ENCODE results near the gene INO80B.

INO80B gene

GRCh38 chr2:74454654-74455511 is at the start of gene INO80B:
INO80B (plus strand) TSS chr2:74455087; CDS start chr2:74455117, 30 bp downstream.
- Mint-ChIP-seq H3K4me1 (ENCODE audit: low read depth) (peaks cover 52% of the 10 kb centered on the region), H3K27ac (peak within 1 kb of the TSS; percentile 92), H3K4me3 (peak within 1 kb of the TSS; percentile 93), H3K36me3 (ENCODE audit: low read depth) (peaks cover 14% of the 10 kb centered on the region), H3K27me3 (ENCODE audit: low read depth) (no peaks in the 10 kb centered on the region), H3K9me3 (no peaks in the 10 kb centered on the region)
- peak; percentile 98 for DNase-seq (ENCODE audit: low spot score)

- Mint-ChIP-seq H3K36me3 (ENCODE audit: low read depth) (no peaks in the 10 kb centered on the region), H3K9me3 (no peaks in the 10 kb centered on the region), H3K27ac (no peak overlapping the region), H3K4me1 (ENCODE audit: low read depth) (no peaks in the 10 kb centered on the region), H3K27me3 (ENCODE audit: low read depth) (peaks cover 17% of the 10 kb centered on the region), H3K4me3 (no peak overlapping the region)
- no peak for DNase-seq (ENCODE audit: low spot score)
These were observed 48.9 kb upstream of the INO80B start for GRCh38 chr2:74406035-74406434.

DNA sequence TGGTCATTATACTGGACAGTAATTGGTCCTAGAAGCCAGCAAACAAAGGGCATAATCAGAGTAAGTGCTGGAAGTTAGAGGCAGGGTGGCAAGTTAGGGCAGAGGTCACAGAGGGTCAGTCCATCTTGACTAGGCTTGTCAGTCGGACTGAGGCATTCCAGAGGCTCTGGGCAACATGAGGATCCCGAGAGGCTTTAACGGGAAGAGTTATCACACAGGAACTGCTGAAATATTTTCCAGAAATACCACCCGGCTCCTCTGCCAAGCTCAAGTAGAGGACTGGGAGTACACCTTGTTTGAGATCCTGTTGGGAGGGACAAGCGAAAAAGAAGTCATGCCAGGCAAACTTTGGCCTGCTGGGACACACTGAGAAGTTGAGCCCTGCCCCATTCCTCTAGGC is 47.2 kb upstream of the INO80B start:
- H3K4me1 Mint-ChIP-seq (ENCODE audit: low read depth): no peaks in the 10 kb centered on the region
- H3K27ac Mint-ChIP-seq: no peak overlapping the region
- peaks cover 13% of the 10 kb centered on the region for H3K27me3 Mint-ChIP-seq (ENCODE audit: low read depth)
- no peak overlapping the region for H3K4me3 Mint-ChIP-seq
- no peaks in the 10 kb centered on the region for H3K9me3 Mint-ChIP-seq
- DNase-seq (ENCODE audit: low spot score): no peak
- no peaks in the 10 kb centered on the region for H3K36me3 Mint-ChIP-seq (ENCODE audit: low read depth)

GRCh38 chr2:74413001-74413698 is 41.7 kb upstream of the INO80B start:
- Mint-ChIP-seq H3K27me3 (ENCODE audit: low read depth) (peaks cover 12% of the 10 kb centered on the region), H3K4me3 (no peak overlapping the region), H3K27ac (no peak overlapping the region), H3K4me1 (ENCODE audit: low read depth) (peaks cover 4% of the 10 kb centered on the region), H3K9me3 (no peaks in the 10 kb centered on the region), H3K36me3 (ENCODE audit: low read depth) (no peaks in the 10 kb centered on the region)
- DNase-seq (ENCODE audit: low spot score): no peak

- peak overlapping the region; percentile 32 for H3K4me3 Mint-ChIP-seq
- H3K36me3 Mint-ChIP-seq (ENCODE audit: low read depth): no peaks in the 10 kb centered on the region
- H3K27me3 Mint-ChIP-seq (ENCODE audit: low read depth): peaks cover 1% of the 10 kb centered on the region
- no peak overlapping the region for H3K27ac Mint-ChIP-seq
- no peaks in the 10 kb centered on the region for H3K9me3 Mint-ChIP-seq
- peaks cover 4% of the 10 kb centered on the region for H3K4me1 Mint-ChIP-seq (ENCODE audit: low read depth)
- no peak for DNase-seq (ENCODE audit: low spot score)
These were observed 40.4 kb upstream of the INO80B start for GRCh38 chr2:74414441-74414840.

- Mint-ChIP-seq H3K4me1 (ENCODE audit: low read depth) (peaks cover 8% of the 10 kb centered on the region), H3K27me3 (ENCODE audit: low read depth) (no peaks in the 10 kb centered on the region), H3K9me3 (no peaks in the 10 kb centered on the region), H3K4me3 (peak overlapping the region; percentile 45), H3K27ac (no peak overlapping the region), H3K36me3 (ENCODE audit: low read depth) (no peaks in the 10 kb centered on the region)
- DNase-seq (ENCODE audit: low spot score): no peak
These were observed 39.8 kb upstream of the INO80B start for GRCh38 chr2:74414881-74415761.

- Mint-ChIP-seq H3K4me3 (peak overlapping the region; percentile 39), H3K4me1 (ENCODE audit: low read depth) (peaks cover 13% of the 10 kb centered on the region), H3K9me3 (no peaks in the 10 kb centered on the region), H3K36me3 (ENCODE audit: low read depth) (no peaks in the 10 kb centered on the region), H3K27me3 (ENCODE audit: low read depth) (no peaks in the 10 kb centered on the region), H3K27ac (no peak overlapping the region)
- no peak for DNase-seq (ENCODE audit: low spot score)
These were observed 39.0 kb upstream of the INO80B start for GRCh38 chr2:74415762-74416395.

- no peaks in the 10 kb centered on the region for H3K27me3 Mint-ChIP-seq (ENCODE audit: low read depth)
- H3K36me3 Mint-ChIP-seq (ENCODE audit: low read depth): peaks cover under 1% of the 10 kb centered on the region
- H3K4me3 Mint-ChIP-seq: no peak overlapping the region
- no peak for DNase-seq (ENCODE audit: low spot score)
- H3K9me3 Mint-ChIP-seq: no peaks in the 10 kb centered on the region
- H3K27ac Mint-ChIP-seq: no peak overlapping the region
- H3K4me1 Mint-ChIP-seq (ENCODE audit: low read depth): peaks cover 18% of the 10 kb centered on the region
These were observed 38.1 kb upstream of the INO80B start for GRCh38 chr2:74416778-74417177.

- Mint-ChIP-seq H3K4me3 (no peak overlapping the region), H3K27ac (no peak overlapping the region), H3K27me3 (ENCODE audit: low read depth) (no peaks in the 10 kb centered on the region)
These were observed 37.7 kb upstream of the INO80B start for GRCh38 chr2:74417197-74417596.

DNA sequence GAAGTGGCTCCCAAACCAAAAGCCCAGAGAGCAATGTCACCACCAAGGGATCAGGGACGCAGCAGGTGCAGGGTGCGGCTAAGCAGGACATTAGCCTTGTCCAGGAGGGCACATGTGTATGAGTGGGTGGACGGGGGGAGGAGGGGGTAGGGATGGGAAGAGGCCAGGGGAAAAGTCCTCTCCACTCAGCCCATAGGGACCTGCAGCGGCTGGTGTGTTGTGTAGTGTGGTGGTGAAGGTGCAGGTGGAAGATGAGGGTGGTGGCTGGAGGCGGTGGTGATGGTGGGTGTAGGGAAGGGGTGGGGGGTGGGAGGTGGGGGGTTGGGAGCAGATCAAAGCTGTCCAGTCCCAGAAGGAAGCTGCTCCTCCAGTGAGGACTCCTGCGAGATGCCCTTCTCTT is 37.1 kb upstream of the INO80B start:
- Mint-ChIP-seq H3K9me3 (no peaks in the 10 kb centered on the region), H3K36me3 (ENCODE audit: low read depth) (peaks cover 2% of the 10 kb centered on the region), H3K4me3 (no peak overlapping the region), H3K4me1 (ENCODE audit: low read depth) (peaks cover 22% of the 10 kb centered on the region), H3K27ac (no peak overlapping the region), H3K27me3 (ENCODE audit: low read depth) (no peaks in the 10 kb centered on the region)
- DNase-seq (ENCODE audit: low spot score): no peak

More at GRCh38 chr2:74417197-74417596, 37.7 kb upstream of the INO80B start:
- H3K36me3 Mint-ChIP-seq (ENCODE audit: low read depth): peaks cover 2% of the 10 kb centered on the region
- no peak for DNase-seq (ENCODE audit: low spot score)
- H3K4me1 Mint-ChIP-seq (ENCODE audit: low read depth): peaks cover 18% of the 10 kb centered on the region
- H3K9me3 Mint-ChIP-seq: no peaks in the 10 kb centered on the region

- no peaks in the 10 kb centered on the region for H3K27me3 Mint-ChIP-seq (ENCODE audit: low read depth)
- H3K27ac Mint-ChIP-seq: no peak overlapping the region
- H3K4me1 Mint-ChIP-seq (ENCODE audit: low read depth): peaks cover 26% of the 10 kb centered on the region
- no peak overlapping the region for H3K4me3 Mint-ChIP-seq
- no peaks in the 10 kb centered on the region for H3K9me3 Mint-ChIP-seq
- H3K36me3 Mint-ChIP-seq (ENCODE audit: low read depth): peaks cover 3% of the 10 kb centered on the region
- DNase-seq (ENCODE audit: low spot score): no peak
These were observed 36.6 kb upstream of the INO80B start for GRCh38 chr2:74418312-74418711.

GRCh38 chr2:74419345-74419744 is 35.5 kb upstream of the INO80B start:
- no peaks in the 10 kb centered on the region for H3K9me3 Mint-ChIP-seq
- H3K27ac Mint-ChIP-seq: no peak overlapping the region
- no peak for DNase-seq (ENCODE audit: low spot score)
- peaks cover 7% of the 10 kb centered on the region for H3K36me3 Mint-ChIP-seq (ENCODE audit: low read depth)
- H3K27me3 Mint-ChIP-seq (ENCODE audit: low read depth): no peaks in the 10 kb centered on the region
- H3K4me3 Mint-ChIP-seq: no peak overlapping the region
- peaks cover 27% of the 10 kb centered on the region for H3K4me1 Mint-ChIP-seq (ENCODE audit: low read depth)

GRCh38 chr2:74420006-74420405 is 34.9 kb upstream of the INO80B start:
- Mint-ChIP-seq H3K27me3 (ENCODE audit: low read depth) (no peaks in the 10 kb centered on the region), H3K4me3 (peak overlapping the region; percentile 48), H3K9me3 (no peaks in the 10 kb centered on the region), H3K4me1 (ENCODE audit: low read depth) (peaks cover 27% of the 10 kb centered on the region), H3K36me3 (ENCODE audit: low read depth) (peaks cover 11% of the 10 kb centered on the region), H3K27ac (peak overlapping the region; percentile 58)
- DNase-seq (ENCODE audit: low spot score): no peak
